Activated CD4-positive, alpha-beta memory T cell treated with anti-CD3 and anti-CD28 coated beads for 36 hours (primary cell): ENCODE data around the gene TMEM198. TPM values are rescaled to one million over a fixed set of nuclear protein-coding genes. Genes with fewer than 3 reads are reported as not detected.

ENCODE experiments used
- CTCF ChIA-PET: fragments of 350-600 bp; sonication (Branson Sonifier 250); formaldehyde crosslinking; loops from one replicate; lab custom pipeline; 2021; ENCODE audit warnings: antibody characterized with exemption, inconsistent platforms; lab: Charles Lee
- POLR2A ChIA-PET: fragments of 350-600 bp; sonication (Branson Sonifier 250); formaldehyde crosslinking; loops from one replicate; lab custom pipeline; 2021; ENCODE audit warnings: antibody characterized with exemption; lab: Charles Lee
- DNase-seq: peaks from one replicate; pipeline ENCODE4 v3.0.0-alpha.2; 2020
- H3K27ac Mint-ChIP-seq: one replicate; pipeline ENCODE4 v1.8.0; 2021; ENCODE audit warnings: mixed read lengths
- H3K27me3 Mint-ChIP-seq: one replicate; pipeline ENCODE4 v1.8.0; 2021; ENCODE audit warnings: mixed read lengths
- H3K36me3 Mint-ChIP-seq: one replicate; pipeline ENCODE4 v1.8.0; 2021; ENCODE audit warnings: mixed read lengths
- H3K4me1 Mint-ChIP-seq: one replicate; pipeline ENCODE4 v1.8.0; 2021; ENCODE audit warnings: low read depth, mixed read lengths
- H3K4me3 Mint-ChIP-seq: one replicate; pipeline ENCODE4 v1.8.0; 2021; ENCODE audit warnings: mild to moderate bottlenecking, mixed read lengths
- H3K9me3 Mint-ChIP-seq: one replicate; pipeline ENCODE4 v1.8.0; 2021; ENCODE audit warnings: mixed read lengths
- intact Hi-C: fragments of 100-400 bp; cut with micrococcal nuclease; formaldehyde crosslinking; loops from one replicate; pipeline ENCODE4 v1.15.1; 2023
- total RNA-seq, 2 experiments: library from RNA; stranded (reverse); gene quantifications; one replicate each; pipeline ENCODE4 v1.2.3, GENCODE V29; 2021

Gene TMEM198
- total RNA-seq, 2 experiments from 2014 or later: 2.6 to 4.4 TPM

DNA sequence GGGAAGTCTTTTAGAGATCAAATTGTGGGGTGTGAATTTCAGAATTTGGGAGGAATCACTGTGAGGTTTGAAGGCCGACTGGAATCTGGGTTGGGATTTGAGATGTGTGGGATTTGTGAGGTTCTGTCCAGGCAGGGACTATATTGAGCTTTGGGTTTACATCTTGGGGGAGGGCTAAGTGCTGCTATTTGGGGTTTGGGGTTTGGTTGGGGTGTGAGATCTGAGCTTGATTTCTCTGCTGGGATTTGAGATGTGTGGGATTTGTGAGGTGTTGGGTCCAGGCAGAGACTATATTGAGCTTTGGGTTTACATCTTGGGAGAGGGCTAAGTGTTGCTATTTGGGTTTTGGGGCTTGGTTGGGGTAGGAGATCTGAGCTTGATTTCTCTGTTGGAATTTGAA lies 44.3 kb upstream of the TMEM198 start:
- POLR2A ChIA-PET: interaction anchor here (1.6 to 1.7 kb wide), 2 partner anchors 98 to 112 kb away, joined by 5 to 6 read pairs; partner anchors contain the start of genes DNPEP and STK11IP
- Mint-ChIP-seq H3K4me3 (peak overlapping the region; percentile 83), H3K36me3 (peaks cover 12% of the 10 kb centered on the region), H3K9me3 (no peaks in the 10 kb centered on the region), H3K27me3 (peaks cover 32% of the 10 kb centered on the region), H3K4me1 (peaks cover 38% of the 10 kb centered on the region), H3K27ac (peak overlapping the region; percentile 72)
- CTCF ChIA-PET: interaction anchor here (0.7 to 10.7 kb wide), 5 partner anchors 10 to 111 kb away, joined by 3 to 277 read pairs (median 43); partner anchors contain the start of genes CHPF and TMEM198
- no peak for DNase-seq
- intact Hi-C loops: loop anchor here (2.0 to 5.0 kb wide), 2 partner anchors 23 to 57 kb away; no protein-coding TSS in a partner anchor

DNA sequence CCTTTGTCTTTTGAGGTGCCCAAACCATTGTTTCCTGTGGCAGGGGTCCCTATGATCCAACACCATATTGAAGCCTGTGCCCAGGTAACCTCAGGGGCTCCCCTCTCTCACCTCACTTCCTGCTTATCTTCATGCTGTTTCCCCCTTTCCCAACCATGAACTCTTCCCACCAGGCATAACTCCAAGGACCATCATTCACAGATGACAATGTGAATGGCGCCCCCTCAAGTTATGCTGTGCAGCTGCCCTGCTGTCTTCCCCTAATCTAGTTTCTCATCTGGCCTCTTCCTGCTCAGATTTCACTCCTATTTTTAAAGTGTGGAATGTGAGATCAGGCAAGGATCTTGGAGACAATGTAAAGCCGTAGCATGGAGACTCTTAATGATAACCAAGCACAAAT lies 43.7 kb upstream of the TMEM198 start:
- Mint-ChIP-seq H3K36me3 (peaks cover 15% of the 10 kb centered on the region), H3K27me3 (peaks cover 26% of the 10 kb centered on the region), H3K9me3 (no peaks in the 10 kb centered on the region), H3K4me3 (peak overlapping the region; percentile 33), H3K4me1 (peaks cover 38% of the 10 kb centered on the region), H3K27ac (no peak overlapping the region)
- intact Hi-C loops: no loop called here
- POLR2A ChIA-PET: no interaction called here
- no peak for DNase-seq
- CTCF ChIA-PET: interaction anchor here (0.7 to 10.7 kb wide), 4 partner anchors 9 to 112 kb away, joined by 3 to 277 read pairs (median 40); no protein-coding TSS in a partner anchor

DNA sequence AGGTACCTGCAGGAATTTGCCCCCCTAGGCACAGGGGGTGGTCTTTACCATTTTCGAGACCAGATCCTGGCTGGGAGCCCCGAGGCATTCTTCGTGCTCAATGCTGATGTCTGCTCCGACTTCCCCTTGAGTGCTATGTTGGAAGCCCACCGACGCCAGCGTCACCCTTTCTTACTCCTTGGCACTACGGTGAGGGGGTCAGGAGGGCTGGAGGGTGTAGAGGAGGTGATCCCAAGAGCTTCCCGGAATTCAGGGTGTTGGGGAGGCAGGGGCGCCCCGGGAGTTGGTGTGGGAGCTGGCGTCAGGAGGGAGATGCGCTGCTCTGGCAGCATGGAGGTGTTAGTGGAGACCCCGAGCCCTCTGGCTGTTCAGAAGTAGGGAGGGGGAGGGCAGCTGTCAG lies 42.0 kb upstream of the TMEM198 start:
- ChIA-PET POLR2A (no interaction called here), CTCF (interaction anchor here (1.0 to 1.7 kb wide), 2 partner anchors 28 to 58 kb away, joined by 3 to 6 read pairs; no protein-coding TSS in a partner anchor)
- intact Hi-C loops: no loop called here
- H3K27ac Mint-ChIP-seq: no peak overlapping the region
- peaks cover 31% of the 10 kb centered on the region for H3K36me3 Mint-ChIP-seq
- H3K27me3 Mint-ChIP-seq: peaks cover 15% of the 10 kb centered on the region
- no peak overlapping the region for H3K4me3 Mint-ChIP-seq
- no peaks in the 10 kb centered on the region for H3K9me3 Mint-ChIP-seq
- no peak for DNase-seq
- peaks cover 34% of the 10 kb centered on the region for H3K4me1 Mint-ChIP-seq

DNA sequence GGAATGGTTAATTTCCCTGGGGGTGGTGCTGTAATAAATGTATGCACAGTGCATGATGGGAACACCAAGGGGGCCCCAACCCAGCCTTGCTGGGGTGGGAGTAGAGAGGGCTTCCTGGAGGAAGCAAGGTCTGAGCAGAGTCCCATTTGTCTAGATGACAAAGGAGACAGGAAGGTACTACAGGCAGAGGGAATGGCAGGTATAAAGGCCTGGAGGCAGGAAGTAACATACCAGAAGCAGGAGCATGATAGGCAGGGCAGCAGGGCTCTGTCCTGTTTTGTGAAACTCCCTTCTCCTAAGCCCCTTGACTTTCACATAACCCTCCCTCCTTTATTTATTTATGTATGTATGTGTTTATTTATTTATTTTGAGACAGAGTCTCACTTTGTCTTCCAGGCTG lies 41.2 kb upstream of the TMEM198 start:
- Mint-ChIP-seq H3K4me1 (peaks cover 28% of the 10 kb centered on the region), H3K27ac (no peak overlapping the region), H3K9me3 (no peaks in the 10 kb centered on the region), H3K27me3 (peaks cover 10% of the 10 kb centered on the region), H3K4me3 (no peak overlapping the region), H3K36me3 (peaks cover 35% of the 10 kb centered on the region)
- POLR2A ChIA-PET: no interaction called here
- CTCF ChIA-PET: interaction anchor here (1.7 kb wide), 1 partner anchor 27 kb away, joined by 6 read pairs; no protein-coding TSS in a partner anchor
- DNase-seq: no peak
- intact Hi-C loops: no loop called here

DNA sequence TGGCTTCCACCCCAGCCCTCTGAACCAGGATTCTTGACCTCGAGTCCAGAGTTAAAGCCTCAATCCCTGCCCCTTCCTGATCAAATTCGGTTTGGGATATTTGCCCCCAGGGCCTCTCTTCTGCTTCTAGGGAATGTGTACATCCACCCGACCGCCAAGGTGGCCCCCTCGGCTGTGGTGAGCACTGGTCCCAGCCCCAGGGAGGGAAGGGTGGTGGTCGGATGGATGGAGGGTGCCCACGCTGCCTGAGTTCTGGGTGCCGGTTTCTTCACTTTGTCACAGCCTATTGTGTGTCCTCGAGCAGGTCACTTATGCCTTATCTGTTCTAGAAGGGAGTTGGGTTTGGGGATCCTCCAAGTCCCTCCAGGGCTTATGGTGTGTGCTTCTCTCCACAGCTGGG lies 38.2 kb upstream of the TMEM198 start:
- intact Hi-C loops: no loop called here
- POLR2A ChIA-PET: interaction anchor here (1.4 kb wide), 1 partner anchor 117 kb away, joined by 4 read pairs; the partner anchor contains the start of gene DNPEP

DNA sequence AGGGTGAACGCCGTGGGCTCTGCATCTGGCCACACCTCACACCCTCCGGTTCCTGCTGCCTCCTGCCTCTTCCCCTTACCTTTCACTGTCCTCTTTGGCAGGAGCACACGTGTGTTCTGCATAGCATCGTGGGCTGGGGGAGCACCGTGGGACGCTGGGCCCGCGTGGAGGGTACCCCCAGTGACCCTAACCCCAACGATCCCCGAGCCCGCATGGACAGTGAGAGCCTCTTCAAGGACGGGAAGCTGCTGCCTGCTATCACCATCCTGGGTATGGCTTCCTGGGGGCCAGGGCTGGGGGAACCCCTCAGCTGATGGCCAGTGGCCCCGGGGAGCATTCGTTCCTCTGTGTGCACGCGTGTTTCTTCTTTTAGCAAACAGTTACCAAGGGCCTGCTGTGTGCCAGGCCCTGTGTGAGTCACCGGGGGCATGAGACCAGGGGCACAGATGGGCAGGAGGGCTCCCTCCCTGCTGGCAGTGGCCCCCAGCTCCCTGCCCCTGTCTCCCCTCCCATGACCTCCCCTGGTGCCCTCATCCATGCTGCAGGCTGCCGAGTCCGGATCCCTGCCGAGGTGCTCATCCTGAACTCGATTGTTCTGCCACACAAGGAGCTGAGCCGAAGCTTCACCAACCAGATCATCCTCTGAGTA lies 37.6 kb upstream of the TMEM198 start:
- peaks cover 34% of the 10 kb centered on the region for H3K36me3 Mint-ChIP-seq
- peaks cover 15% of the 10 kb centered on the region for H3K4me1 Mint-ChIP-seq
- POLR2A ChIA-PET: interaction anchor here (1.4 kb wide), 1 partner anchor 118 kb away, joined by 4 read pairs; the partner anchor contains the start of gene DNPEP
- CTCF ChIA-PET: interaction anchor here (1.4 to 7.2 kb wide), 2 partner anchors 9 to 36 kb away, joined by 3 to 77 read pairs; partner anchors contain the start of gene GMPPA
- H3K9me3 Mint-ChIP-seq: no peaks in the 10 kb centered on the region
- no peak overlapping the region for H3K27ac Mint-ChIP-seq
- H3K4me3 Mint-ChIP-seq: no peak overlapping the region
- intact Hi-C loops: no loop called here
- H3K27me3 Mint-ChIP-seq: peaks cover 22% of the 10 kb centered on the region
- no peak for DNase-seq

More for the DNA sequence above, 38.2 kb upstream of the TMEM198 start:
- H3K4me1 Mint-ChIP-seq: peaks cover 15% of the 10 kb centered on the region
- peaks cover 17% of the 10 kb centered on the region for H3K27me3 Mint-ChIP-seq
- CTCF ChIA-PET: no interaction called here
- no peaks in the 10 kb centered on the region for H3K9me3 Mint-ChIP-seq
- no peak overlapping the region for H3K4me3 Mint-ChIP-seq
- no peak overlapping the region for H3K27ac Mint-ChIP-seq
- H3K36me3 Mint-ChIP-seq: peaks cover 36% of the 10 kb centered on the region
- no peak for DNase-seq

DNA sequence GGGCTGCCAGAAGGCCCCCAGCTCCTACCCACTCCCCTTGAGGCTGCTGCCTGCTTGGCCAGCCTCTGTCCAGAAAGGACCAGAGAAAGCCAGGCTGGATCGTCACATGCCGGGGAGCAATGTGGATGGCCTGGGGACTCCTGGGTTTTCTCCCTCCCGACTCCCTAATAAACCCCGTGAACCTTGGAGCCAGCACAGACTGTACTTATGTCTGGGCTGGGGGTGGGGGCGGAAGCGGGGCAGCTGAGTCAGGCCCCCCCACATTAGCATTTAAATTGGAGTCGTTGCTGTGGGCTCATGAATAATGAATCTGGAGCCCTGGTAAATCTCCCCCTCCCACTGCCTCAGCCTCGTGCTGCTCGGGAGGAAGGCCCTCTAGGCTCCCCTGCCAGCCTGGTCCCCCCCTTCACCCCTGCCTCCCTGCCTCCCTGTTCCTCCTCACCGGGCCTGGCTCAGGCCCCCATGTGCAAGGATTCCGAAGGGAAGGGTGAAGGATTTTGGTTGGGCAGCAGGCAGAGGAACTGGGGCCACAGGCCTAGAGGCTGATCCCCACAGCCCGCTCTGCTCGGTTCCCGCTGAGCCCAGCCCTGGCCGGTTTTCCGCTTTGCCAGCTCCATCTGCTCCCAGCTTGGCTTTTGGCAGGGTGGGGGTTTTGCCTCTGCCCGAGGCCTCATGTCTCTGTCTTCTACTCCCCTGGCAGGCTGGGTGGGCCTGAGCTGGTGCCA lies 36.9 kb upstream of the TMEM198 start:
- no peak overlapping the region for H3K27ac Mint-ChIP-seq
- CTCF ChIA-PET: interaction anchor here (1.4 to 7.2 kb wide), 3 partner anchors 9 to 35 kb away, joined by 3 to 77 read pairs (median 69); partner anchors contain the start of gene GMPPA
- no peak for DNase-seq
- peaks cover 12% of the 10 kb centered on the region for H3K4me1 Mint-ChIP-seq
- no peak overlapping the region for H3K4me3 Mint-ChIP-seq
- peaks cover 26% of the 10 kb centered on the region for H3K27me3 Mint-ChIP-seq
- H3K9me3 Mint-ChIP-seq: no peaks in the 10 kb centered on the region
- POLR2A ChIA-PET: interaction anchor here (1.4 kb wide), 1 partner anchor 119 kb away, joined by 4 read pairs; the partner anchor contains the start of gene DNPEP
- intact Hi-C loops: no loop called here
- H3K36me3 Mint-ChIP-seq: peaks cover 32% of the 10 kb centered on the region

DNA sequence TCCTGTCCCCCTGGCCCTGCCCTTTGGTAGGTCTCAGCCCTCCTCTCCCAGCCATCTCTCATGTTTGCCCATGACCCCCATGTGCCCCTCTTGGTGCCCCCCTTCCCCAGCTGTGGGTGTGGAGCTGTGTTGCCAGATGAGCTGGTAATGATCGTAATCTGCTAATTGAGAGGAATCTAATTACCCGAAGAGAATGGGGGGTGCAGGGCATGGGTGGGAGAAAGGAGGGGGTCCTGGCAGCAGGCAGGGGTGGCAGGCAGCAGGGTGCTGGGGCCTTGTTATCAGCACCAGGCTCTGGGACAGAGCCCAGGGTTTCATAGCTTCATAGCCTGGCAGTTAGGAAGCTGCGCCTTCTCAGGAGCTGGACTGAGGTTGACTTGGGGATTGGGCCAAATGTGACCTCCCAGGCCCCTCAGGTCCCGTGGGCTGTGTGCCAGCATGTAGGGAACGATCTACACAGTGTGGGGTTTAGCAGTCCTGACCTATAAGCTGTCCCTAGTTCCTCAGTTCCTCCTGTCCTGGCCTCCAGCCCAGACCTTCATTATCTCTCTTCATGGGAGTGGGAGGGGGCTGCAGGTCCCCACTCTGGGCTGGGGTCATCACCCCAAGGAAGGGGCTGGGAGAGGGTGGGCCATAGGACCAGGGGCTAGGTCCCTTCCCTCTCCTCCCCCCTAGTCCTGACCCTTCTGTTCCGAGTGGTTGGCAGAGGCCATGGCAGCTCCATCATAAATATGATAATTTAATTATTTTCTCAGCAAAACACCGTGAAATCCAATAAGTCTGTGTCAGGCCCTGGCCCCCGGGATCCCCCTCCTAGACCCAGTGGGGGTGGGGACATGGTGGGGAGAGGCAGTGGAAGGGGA lies 36.0 kb upstream of the TMEM198 start:
- H3K4me3 Mint-ChIP-seq: no peak overlapping the region
- peaks cover 31% of the 10 kb centered on the region for H3K27me3 Mint-ChIP-seq
- H3K27ac Mint-ChIP-seq: no peak overlapping the region
- H3K36me3 Mint-ChIP-seq: peaks cover 32% of the 10 kb centered on the region
- POLR2A ChIA-PET: no interaction called here
- H3K9me3 Mint-ChIP-seq: no peaks in the 10 kb centered on the region
- no peak for DNase-seq
- CTCF ChIA-PET: interaction anchor here (0.6 to 7.2 kb wide), 6 partner anchors 10 to 35 kb away, joined by 3 to 77 read pairs (median 4); partner anchors contain the start of gene GMPPA
- H3K4me1 Mint-ChIP-seq: peaks cover 12% of the 10 kb centered on the region
- intact Hi-C loops: no loop called here

DNA sequence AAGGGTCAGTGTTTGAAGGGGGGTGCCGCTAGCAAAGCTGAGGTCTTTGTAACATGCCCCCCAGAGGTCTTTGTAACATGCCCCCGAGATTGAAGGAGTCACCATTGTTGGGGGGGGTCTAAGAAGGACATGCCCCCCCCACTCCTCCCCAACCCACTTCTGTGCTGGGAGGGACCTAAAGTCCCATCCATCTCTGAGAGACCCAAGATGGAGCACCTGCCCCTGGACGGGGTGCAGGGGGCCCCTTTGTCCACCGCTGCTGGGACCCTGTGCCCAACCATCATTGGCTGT lies 35.4 kb upstream of the TMEM198 start:
- DNase-seq: no peak
- CTCF ChIA-PET: interaction anchor here (1.3 to 7.2 kb wide), 4 partner anchors 11 to 33 kb away, joined by 3 to 77 read pairs (median 37); partner anchors contain the start of gene GMPPA
- Mint-ChIP-seq H3K4me3 (no peak overlapping the region), H3K27ac (no peak overlapping the region), H3K27me3 (peaks cover 36% of the 10 kb centered on the region), H3K4me1 (peaks cover 14% of the 10 kb centered on the region), H3K9me3 (no peaks in the 10 kb centered on the region), H3K36me3 (peaks cover 32% of the 10 kb centered on the region)
- intact Hi-C loops: no loop called here
- POLR2A ChIA-PET: no interaction called here

DNA sequence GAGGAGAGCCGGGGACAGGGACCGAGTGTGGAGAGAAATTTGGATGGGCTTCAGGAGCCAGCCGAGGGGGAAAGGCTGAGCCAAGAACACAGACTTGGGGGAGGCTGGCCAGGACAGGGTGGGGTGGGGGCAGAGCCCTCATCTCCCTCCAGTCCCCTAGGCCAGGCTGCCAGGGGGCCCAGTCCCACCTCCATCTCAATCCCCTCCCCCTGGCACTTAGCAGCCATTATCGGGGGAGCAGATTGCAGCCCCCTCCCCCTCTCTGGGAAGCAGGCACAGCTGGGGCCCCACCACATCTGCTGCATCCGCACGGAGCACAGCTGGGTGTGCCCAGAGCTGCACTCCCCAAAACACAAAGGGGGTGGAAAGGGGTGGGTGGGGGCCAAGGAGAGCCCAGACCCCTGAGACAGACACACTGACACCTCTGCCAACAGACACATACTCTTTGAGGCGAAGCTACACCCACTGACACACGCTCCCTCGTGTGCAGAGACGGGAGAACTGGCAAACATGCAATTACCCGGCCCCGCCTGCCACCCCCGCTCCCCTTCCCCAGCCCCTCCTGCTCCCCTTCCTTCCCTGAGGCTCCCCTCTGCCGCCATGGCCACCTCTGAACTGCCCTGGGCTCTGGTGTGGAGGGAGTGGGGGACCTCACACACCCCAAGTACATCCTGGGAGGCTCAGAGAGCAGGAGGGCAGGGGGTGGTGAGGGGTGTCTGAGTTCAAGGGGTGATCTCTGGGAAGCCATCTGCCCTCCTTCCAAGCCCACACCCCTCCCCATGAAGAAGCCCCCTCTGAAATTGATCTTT lies 34.7 kb upstream of the TMEM198 start:
- Mint-ChIP-seq H3K9me3 (no peaks in the 10 kb centered on the region), H3K4me1 (peaks cover 22% of the 10 kb centered on the region), H3K27me3 (peaks cover 43% of the 10 kb centered on the region), H3K4me3 (no peak overlapping the region), H3K27ac (no peak overlapping the region), H3K36me3 (peaks cover 27% of the 10 kb centered on the region)
- CTCF ChIA-PET: interaction anchor here (1.1 to 7.2 kb wide), 7 partner anchors 11 to 106 kb away, joined by 3 to 77 read pairs (median 12); partner anchors contain the start of gene GMPPA
- intact Hi-C loops: loop anchor here (1.0 kb wide), 1 partner anchor 11 kb away; the partner anchor contains the start of gene GMPPA
- POLR2A ChIA-PET: no interaction called here
- no peak for DNase-seq
